WERI-Rb-1 (cell line): ENCODE measurements around the gene MPHOSPH9.

Experiments
- DNase-seq: peaks from one replicate; pipeline ENCODE4 v3.0.0-alpha.2; 2020
- H3K27ac ChIP-seq: fragments of 250-450 bp; sonication (Bioruptor Pico); 2 replicates; pipeline ENCODE4 v1.5.1; 2020; ENCODE audit warnings: mild to moderate bottlenecking, moderate library complexity
- H3K27me3 ChIP-seq: fragments of 250-450 bp; sonication (Bioruptor Pico); 2 replicates; pipeline ENCODE4 v1.5.1; 2021; ENCODE audit warnings: mild to moderate bottlenecking, low read depth, moderate library complexity; ENCODE audit not compliant: insufficient read depth, severe bottlenecking
- H3K36me3 ChIP-seq: fragments of 250-450 bp; sonication (Bioruptor Pico); 2 replicates; pipeline ENCODE4 v1.5.1; 2020; ENCODE audit warnings: mild to moderate bottlenecking, moderate library complexity
- H3K4me3 ChIP-seq: 2 replicates; pipeline ENCODE4 v1.5.1; 2011; ENCODE audit warnings: low read depth, mild to moderate bottlenecking, control low read depth, low read length
- H3K9me3 ChIP-seq: fragments of 250-450 bp; sonication (Bioruptor Pico); 2 replicates; pipeline ENCODE4 v1.5.1; 2021; ENCODE audit warnings: mild to moderate bottlenecking, moderate library complexity; ENCODE audit not compliant: severe bottlenecking
- TF ChIP-seq, protein P1 (sequence below): IDR thresholded peaks from 2 replicates; pipeline ENCODE4 v1.5.1; 2011; ENCODE audit warnings: low read depth, mild to moderate bottlenecking, control low read depth, inconsistent platforms, low read length

The MPHOSPH9 gene

DNA sequence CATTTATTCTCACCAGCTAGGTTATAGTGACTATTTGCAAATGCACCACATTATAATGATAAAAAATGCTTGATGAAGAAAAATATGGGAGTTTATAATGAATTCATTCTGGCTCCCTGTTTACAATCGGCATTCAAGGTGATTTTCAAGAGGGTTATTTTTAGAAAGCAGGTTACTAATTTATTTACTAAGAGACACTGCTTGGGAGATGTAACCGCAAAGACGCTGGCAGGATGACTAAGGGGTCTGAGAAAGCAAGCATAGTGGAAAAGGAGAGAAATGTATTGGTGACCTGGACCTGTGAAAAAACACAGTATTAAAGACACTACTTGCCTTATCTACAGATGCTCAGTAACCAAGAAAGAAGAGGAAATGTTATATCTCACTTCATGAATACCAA lies 68.7 kb downstream of the MPHOSPH9 start:
- DNase-seq, result no peak
- H3K27ac ChIP-seq, result no peak overlapping the region
- TF ChIP-seq, protein P1, sequence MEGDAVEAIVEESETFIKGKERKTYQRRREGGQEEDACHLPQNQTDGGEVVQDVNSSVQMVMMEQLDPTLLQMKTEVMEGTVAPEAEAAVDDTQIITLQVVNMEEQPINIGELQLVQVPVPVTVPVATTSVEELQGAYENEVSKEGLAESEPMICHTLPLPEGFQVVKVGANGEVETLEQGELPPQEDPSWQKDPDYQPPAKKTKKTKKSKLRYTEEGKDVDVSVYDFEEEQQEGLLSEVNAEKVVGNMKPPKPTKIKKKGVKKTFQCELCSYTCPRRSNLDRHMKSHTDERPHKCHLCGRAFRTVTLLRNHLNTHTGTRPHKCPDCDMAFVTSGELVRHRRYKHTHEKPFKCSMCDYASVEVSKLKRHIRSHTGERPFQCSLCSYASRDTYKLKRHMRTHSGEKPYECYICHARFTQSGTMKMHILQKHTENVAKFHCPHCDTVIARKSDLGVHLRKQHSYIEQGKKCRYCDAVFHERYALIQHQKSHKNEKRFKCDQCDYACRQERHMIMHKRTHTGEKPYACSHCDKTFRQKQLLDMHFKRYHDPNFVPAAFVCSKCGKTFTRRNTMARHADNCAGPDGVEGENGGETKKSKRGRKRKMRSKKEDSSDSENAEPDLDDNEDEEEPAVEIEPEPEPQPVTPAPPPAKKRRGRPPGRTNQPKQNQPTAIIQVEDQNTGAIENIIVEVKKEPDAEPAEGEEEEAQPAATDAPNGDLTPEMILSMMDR, result no peak
- H3K27me3 ChIP-seq, result no peaks in the 10 kb centered on the region
- peaks cover 65% of the 10 kb centered on the region for H3K36me3 ChIP-seq
- H3K4me3 ChIP-seq, result no peak overlapping the region
- H3K9me3 ChIP-seq, result no peaks in the 10 kb centered on the region

DNA sequence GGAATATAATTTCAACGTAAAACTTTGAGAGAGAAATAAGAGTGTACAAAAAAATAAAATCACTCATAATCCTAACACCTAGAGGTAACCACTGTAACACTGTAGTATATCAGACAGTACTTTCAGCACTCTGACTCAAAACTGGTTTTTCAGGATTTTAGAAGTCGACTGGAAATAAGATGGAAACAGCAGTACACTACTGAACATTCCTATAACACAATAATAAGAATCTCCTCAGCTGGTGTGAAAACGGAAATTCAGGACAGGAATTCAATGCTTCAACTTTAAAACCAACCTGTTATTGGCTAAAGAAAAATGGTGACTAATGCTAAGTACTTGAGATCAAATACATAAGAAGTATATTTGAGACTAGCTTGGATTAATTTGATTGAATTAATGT lies 69.7 kb downstream of the MPHOSPH9 start:
- Histone ChIP-seq H3K9me3 (no peaks in the 10 kb centered on the region), H3K27me3 (no peaks in the 10 kb centered on the region), H3K36me3 (peaks cover 72% of the 10 kb centered on the region), H3K27ac (no peak overlapping the region), H3K4me3 (no peak overlapping the region)
- TF ChIP-seq, protein P1, result no peak
- DNase-seq, result no peak

DNA sequence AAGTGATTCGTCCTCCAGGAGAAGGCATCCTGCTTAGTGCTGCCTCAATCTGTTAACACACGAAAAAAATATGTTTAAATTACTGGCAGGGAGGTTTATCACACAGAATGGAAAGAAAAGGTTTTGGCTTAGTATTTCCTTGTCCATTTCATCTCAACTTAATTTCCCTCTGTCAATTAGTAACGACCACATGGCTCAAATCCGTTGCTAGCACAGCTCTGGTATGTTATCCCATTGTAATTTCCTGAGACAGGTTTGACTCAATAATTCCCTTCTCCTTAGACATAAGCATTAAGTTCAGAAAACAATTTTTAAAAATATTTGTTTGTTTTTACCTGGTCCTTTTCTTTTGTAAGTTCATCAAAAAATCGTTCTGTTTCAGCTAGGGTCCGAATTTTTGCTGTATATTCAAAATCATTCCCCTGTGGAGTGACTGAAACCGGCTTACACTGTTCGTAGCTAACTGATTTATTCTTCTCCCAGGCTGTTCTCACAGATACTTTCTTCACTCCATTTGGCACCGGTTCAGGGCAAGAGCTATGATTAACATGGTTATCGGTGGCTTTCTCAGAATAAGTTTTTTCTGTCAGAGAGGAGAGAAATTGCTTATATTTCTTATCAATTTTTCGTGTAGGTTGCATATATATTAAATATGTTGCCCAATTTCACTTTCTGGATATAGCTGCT lies 72.0 kb downstream of the MPHOSPH9 start:
- Histone ChIP-seq H3K9me3 (no peaks in the 10 kb centered on the region), H3K36me3 (peaks cover 63% of the 10 kb centered on the region), H3K27me3 (no peaks in the 10 kb centered on the region), H3K27ac (peak overlapping the region; percentile 27), H3K4me3 (no peak overlapping the region)
- TF ChIP-seq, protein P1, result no peak
- DNase-seq, result no peak

DNA sequence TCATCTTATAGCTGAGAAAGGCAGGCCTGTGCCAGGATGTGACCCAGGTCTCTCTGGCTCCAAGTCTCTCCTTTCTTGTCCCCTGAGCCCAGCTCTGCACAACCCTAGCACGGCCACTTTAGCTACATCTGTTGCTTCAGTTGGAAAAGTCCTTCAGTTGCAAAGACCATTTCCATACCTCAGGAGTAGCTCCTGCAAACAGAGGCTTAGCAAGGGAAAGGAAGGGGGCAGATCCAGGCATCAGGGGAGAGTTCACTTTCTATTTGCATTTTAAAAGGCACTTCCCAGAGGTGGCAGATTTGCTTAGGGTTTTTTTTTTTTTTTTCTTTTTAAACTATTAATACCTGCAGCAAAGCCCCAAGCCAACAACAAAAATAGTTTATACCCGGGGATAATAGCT lies 79.0 kb downstream of the MPHOSPH9 start:
- Histone ChIP-seq H3K36me3 (peaks cover 28% of the 10 kb centered on the region), H3K27ac (no peak overlapping the region), H3K27me3 (no peaks in the 10 kb centered on the region), H3K4me3 (no peak overlapping the region), H3K9me3 (no peaks in the 10 kb centered on the region)
- TF ChIP-seq, protein P1, result no peak
- no peak for DNase-seq

DNA sequence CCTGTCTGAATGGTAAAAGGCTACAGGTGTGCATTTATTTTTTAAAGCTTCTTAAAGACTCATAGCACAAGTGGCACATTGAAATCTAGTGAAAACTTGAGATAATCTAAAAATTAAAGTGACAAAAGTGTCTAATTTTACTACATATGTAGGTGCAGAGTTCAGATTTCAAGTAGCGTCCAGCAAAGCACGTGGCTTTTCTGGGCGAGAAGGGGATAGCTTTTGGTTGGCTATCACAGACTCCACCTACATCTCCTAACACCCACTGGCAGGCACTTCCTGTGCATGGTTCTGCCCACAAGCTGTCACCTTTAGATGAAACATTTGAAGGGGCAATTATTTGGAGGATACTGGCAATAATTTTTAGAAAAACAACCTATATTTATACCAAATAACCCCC lies 80.1 kb downstream of the MPHOSPH9 start:
- H3K4me3 ChIP-seq, result no peak overlapping the region
- H3K27me3 ChIP-seq, result no peaks in the 10 kb centered on the region
- no peak for DNase-seq
- no peaks in the 10 kb centered on the region for H3K9me3 ChIP-seq
- peaks cover 24% of the 10 kb centered on the region for H3K36me3 ChIP-seq
- no peak overlapping the region for H3K27ac ChIP-seq
- TF ChIP-seq, protein P1, result no peak
